COLO668 (cell line): ENCODE measurements around the gene MYO1A.

Experiments
- DNase-seq: peaks from one replicate; lab custom pipeline; 2025; ENCODE audit not compliant: unreplicated experiment; lab: John Stamatoyannopoulos, UW

The MYO1A gene

GRCh38 chr12:57049890-57050289 lies at the start of gene MYO1A:
Gene MYO1A, minus strand, starts transcription at chr12:57050129. Its CDS starts 1,806 bp downstream, at chr12:57048323.
- no peak for DNase-seq

GRCh38 chr12:57099047-57099714 lies 49.3 kb upstream of the MYO1A start:
- DNase-seq: no peak

DNA sequence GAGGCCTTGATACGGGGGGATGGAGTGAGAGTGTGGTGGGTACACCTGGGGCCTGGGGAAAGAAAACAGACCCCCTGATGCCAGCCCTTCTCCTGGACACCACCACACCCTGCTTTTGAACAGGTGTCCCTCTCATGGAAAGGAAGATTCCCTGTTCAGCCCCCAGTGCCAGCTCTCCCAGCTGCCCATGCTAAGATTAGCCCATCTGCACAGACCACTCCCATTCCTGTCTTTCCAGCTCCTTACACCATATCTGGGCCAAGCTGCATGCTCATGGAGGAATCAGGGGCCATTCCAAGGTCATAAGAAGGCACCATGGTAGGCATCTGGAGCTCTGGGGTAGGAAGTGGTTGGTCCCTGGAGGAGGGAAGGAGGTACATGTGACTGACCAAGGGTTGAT lies 48.6 kb upstream of the MYO1A start:
- no peak for DNase-seq

DNA sequence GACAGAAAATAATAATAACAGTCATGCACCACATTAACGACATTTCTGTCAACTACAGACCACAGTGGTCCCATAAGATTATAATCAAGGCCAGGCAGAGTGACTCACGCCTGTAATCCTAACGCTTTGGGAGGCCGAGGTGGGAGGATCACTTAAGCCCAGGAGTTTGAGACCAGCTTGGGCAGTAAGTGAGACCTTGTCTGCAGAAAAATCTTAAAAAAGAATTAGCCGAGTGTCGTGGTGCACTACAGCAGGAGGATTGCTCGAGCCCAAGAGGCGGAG lies 47.6 kb upstream of the MYO1A start:
- no peak for DNase-seq

DNA sequence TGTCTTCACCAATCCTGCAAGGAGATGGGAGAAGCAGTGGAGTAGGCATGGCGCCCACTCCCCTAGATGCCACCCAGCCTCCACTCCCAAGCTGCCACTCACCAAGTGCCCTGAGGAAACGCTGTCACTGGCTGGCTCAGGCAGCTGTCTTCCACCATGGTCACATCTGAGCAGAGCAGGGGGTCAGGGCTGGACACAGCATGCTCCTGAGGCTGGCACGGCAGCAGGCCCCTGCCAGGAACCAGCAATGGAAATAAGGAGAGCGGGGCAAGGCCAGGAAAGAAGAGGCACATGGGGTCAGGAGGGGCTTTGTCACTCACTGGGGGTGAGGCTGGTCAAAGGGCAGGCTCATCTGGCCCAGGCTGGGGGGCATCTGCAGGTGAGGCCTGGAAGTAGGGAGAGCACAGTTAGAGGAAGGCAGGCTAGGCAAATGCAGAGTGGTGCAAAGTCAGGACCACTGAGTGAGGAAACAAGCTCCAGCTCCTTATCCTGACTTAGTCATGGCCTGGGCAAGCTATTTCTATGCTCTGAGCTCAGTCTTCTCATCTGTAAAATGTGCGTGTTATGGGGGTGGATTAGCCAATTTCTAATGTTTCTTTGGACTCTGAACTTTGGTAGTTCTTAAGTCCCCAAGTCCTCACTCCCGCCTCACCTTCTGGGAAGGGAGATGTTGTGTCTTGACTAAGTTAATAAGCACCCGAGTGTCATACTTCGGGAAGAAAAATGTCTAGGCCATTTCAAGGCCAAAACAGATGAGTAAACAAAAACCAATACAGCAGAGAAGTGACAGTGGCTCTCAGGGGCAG lies 47.0 kb upstream of the MYO1A start:
- DNase-seq: no peak

DNA sequence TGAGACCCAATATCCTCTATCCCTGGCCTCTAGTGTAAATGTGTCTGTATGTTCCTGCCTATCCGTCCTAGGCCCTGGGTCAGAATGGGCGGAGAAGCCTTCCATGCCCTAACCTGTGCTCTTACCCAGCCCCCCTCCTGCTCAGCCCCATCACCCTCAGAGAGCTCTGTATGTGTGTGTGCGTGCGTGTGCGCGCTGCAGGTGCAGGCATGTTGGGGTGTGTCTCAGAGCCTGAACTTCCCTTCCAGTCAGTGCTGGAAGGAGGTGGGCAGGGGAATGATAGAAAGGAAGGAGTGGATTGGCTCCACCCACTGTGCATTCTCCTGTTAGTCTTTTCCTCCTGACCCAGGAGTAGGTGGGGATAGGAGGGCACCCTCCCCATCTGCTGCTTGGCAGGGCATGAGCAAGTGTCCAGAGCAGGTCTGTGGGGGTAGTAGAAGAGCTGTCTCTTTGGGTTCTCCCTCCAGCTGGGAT lies 46.2 kb upstream of the MYO1A start:
- no peak for DNase-seq

- DNase-seq: no peak
Measured at GRCh38 chr12:57095440-57095839, 45.5 kb upstream of the MYO1A start.

GRCh38 chr12:57094208-57095160 lies 44.6 kb upstream of the MYO1A start:
- no peak for DNase-seq

- no peak for DNase-seq
Measured at GRCh38 chr12:57093415-57094207, 43.7 kb upstream of the MYO1A start.

DNA sequence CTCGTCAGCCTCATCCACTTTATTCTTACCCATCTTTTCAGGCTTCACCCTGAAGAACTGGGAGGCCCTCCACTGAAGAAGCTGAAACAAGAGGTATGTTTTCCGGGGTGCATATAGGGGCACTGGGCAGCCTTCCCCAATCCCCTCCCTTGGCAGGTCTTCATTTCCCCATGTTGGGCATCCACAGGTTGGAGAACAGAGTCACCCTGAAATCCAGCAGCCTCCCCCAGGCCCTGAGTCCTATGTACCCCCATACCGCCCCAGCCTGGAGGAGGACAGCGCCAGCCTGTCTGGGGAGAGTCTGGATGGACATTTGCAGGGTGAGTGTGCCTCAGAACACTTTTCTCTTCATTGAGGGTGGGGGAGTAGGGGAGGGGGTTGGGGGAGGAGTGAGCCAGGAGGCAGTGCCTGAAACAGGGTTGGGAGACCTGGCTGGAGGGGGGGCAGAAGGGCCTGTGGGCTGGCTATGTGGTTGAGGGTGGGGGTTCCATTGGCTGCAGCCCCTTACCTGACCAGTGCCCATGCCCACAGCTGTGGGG lies 43.0 kb upstream of the MYO1A start:
- DNase-seq: no peak

DNA sequence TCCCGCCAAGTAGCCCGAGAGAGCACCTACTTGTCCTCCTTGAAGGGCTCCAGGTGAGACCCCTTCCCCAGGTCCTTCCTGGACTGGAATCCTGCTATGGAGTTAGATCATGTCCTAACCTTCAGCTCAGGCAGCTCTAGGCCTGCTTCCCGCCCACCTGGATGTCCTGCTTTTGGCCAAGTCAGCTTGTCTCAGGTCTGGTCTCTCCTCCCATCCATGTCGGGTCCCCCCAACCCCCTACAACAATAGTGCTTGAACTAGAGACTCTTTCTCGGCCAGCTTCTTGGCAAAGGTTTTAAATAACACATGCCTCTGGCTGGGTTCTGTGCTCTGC lies 42.6 kb upstream of the MYO1A start:
- DNase-seq: no peak

GRCh38 chr12:57091638-57092528 lies 42.0 kb upstream of the MYO1A start:
- DNase-seq: no peak

DNA sequence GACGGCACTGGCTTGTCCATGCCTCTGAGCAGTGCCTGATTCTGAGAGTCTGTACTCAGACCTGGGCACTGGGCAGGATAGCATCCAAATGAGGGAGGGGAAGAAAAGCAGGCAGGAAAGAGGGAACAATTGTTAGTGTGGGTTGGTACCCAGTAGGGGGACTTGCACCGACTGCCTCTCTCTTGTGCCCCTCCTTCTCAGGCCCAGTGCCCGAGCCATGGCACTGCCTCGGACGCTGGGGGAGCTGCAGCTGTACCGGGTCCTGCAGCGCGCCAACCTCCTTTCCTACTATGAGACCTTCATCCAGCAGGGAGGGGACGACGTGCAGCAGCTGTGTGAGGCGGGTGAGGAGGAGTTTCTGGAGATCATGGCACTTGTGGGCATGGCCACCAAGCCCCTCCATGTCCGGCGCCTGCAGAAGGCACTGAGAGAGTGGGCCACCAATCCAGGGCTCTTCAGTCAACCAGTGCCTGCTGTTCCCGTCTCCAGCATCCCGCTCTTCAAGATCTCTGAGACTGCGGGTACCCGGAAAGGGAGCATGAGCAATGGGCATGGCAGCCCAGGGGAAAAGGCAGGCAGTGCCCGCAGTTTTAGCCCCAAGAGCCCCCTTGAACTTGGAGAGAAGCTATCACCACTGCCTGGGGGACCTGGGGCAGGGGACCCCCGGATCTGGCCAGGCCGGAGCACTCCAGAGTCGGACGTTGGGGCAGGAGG lies 41.2 kb upstream of the MYO1A start:
- no peak for DNase-seq

- DNase-seq: no peak
Measured at GRCh38 chr12:57090490-57090889, 40.6 kb upstream of the MYO1A start.

- no peak for DNase-seq
Measured at GRCh38 chr12:57089271-57090245, 39.6 kb upstream of the MYO1A start.

GRCh38 chr12:57088354-57089270 lies 38.7 kb upstream of the MYO1A start, which contains the start of gene NAB2:
Gene NAB2, plus strand, starts transcription at chr12:57089114. Its CDS starts 158 bp downstream, at chr12:57089272.
- peak; percentile 55 for DNase-seq
